Fibroblast of the aortic adventitia (primary cell): ENCODE measurements around the gene TENT4A. TPM values are rescaled to one million over a fixed set of nuclear protein-coding genes. Genes with fewer than 3 reads are reported as not detected.

Experiments
- DNase-seq: peaks from one replicate; pipeline ENCODE4 v3.0.0-alpha.2; 2010; ENCODE audit warnings: low read depth
- H3K4me3 ChIP-seq: 2 replicates; pipeline ENCODE4 v1.5.1; 2011; ENCODE audit warnings: low read depth, mild to moderate bottlenecking, control low read depth, low read length, moderate library complexity
- total RNA-seq: library from RNA; depleted of rRNA; stranded (reverse); fragments of >200 nt; gene quantifications from 2 replicates; pipeline ENCODE4 v1.2.3, GENCODE V29; 2012; ENCODE audit warnings: low replicate concordance
- TF ChIP-seq, protein P1 (sequence below): IDR thresholded peaks from 2 replicates; pipeline ENCODE4 v1.5.1; 2011; ENCODE audit warnings: mild to moderate bottlenecking, low read length, control low read depth, inconsistent platforms; ENCODE audit not compliant: insufficient read depth

Gene TENT4A
- total RNA-seq, 1 donor = 21.4 TPM

GRCh38 chr5:6711409-6712141, 1.7 kb upstream of the TENT4A start:
- H3K4me3 ChIP-seq = peak overlapping the region; percentile 80

DNA sequence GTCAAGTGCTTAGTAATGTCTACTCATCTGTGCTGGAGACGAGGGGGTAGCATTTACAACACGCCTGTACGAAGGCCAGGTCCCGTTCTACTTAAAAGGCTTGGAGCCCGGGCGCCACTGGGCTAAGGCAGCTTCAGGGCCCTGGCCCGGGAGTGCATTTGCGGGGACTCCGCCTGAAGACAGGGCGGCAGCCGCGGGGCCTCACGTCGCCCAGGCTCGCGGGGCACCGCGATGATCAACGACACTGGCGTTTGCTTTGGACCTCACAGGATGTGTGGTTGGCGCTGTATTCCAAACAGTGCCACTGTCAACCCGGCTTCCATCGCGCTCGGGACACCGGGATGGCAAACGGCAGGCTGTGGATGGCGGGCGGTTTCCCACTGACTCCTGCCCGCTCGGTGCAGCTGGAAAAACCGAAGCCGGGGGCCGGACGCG, 1.1 kb upstream of the TENT4A start:
- TF ChIP-seq, protein P1, sequence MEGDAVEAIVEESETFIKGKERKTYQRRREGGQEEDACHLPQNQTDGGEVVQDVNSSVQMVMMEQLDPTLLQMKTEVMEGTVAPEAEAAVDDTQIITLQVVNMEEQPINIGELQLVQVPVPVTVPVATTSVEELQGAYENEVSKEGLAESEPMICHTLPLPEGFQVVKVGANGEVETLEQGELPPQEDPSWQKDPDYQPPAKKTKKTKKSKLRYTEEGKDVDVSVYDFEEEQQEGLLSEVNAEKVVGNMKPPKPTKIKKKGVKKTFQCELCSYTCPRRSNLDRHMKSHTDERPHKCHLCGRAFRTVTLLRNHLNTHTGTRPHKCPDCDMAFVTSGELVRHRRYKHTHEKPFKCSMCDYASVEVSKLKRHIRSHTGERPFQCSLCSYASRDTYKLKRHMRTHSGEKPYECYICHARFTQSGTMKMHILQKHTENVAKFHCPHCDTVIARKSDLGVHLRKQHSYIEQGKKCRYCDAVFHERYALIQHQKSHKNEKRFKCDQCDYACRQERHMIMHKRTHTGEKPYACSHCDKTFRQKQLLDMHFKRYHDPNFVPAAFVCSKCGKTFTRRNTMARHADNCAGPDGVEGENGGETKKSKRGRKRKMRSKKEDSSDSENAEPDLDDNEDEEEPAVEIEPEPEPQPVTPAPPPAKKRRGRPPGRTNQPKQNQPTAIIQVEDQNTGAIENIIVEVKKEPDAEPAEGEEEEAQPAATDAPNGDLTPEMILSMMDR = no peak
- peak overlapping the region; percentile 80 for H3K4me3 ChIP-seq
- DNase-seq = no peak

More at GRCh38 chr5:6711409-6712141, 1.7 kb upstream of the TENT4A start:
- TF ChIP-seq, protein P1 = peak; percentile 40
- peak; percentile 66 for DNase-seq

GRCh38 chr5:6712577-6713273, 507 bp upstream of the TENT4A start:
- peak overlapping the region; percentile 80 for H3K4me3 ChIP-seq
- TF ChIP-seq, protein P1 = no peak
- DNase-seq = peak; percentile 96

DNA sequence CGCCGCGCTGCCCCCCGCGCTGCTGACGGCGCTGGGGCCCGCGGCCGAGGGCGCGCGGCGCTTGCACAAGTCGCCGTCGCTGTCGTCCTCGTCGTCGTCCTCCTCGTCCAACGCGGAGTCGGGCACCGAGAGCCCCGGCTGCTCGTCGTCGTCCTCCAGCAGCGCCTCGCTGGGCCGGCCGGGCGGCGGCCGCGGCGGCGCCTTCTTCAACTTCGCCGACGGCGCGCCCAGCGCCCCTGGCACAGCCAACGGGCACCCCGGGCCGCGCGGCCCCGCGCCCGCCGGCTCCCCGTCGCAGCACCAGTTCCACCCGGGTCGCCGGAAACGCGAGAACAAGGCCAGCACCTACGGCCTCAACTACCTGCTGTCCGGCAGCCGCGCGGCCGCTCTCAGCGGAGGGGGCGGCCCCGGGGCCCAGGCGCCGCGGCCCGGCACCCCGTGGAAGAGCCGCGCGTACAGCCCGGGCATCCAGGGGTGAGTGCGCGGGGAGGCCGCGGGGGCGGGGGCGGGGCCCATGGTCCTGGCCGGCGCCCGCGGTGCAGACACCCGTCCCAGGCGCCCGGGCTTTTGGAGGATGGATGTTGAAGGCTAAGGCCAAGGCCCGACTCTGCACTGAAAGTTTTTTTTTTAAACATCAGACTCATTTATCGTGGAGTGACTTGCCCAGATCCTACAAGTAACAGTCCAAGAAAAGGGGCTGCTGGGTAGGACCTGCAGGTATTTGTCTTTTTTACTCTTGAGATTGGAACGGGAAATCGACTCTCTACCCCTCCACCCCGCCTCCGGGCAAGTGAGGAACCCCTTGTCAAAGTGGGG, 1.2 kb downstream of the TENT4A start:
- TF ChIP-seq, protein P1 = no peak
- DNase-seq = no peak
- peak overlapping the region; percentile 80 for H3K4me3 ChIP-seq

DNA sequence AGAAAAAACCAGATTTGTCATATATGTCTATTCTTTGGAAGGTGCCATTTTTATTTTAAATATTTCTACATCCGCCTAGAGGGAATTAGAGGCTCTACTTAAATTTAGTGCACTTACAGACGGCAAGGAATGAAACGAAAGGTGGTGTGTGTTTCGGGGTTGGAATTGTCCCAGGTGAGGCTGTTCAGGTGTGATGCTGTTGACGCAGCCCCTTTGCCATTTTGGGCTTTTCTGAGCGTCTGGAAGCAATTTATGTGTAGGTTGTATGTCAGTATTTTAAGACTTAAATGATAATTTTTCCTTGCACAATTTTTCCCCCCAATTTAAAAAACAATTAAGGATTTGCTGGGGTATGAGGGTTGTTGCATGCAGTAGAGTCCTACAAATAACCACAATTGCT, 2.0 kb downstream of the TENT4A start:
- H3K4me3 ChIP-seq = peak overlapping the region; percentile 80
- TF ChIP-seq, protein P1 = no peak
- DNase-seq = no peak

- TF ChIP-seq, protein P1 = no peak
- DNase-seq = no peak
- H3K4me3 ChIP-seq = peak overlapping the region; percentile 80
Observed at GRCh38 chr5:6715758-6716628, 2.8 kb downstream of the TENT4A start.
